Measurements from ENCODE around the gene NCLN.
"Not testable (repeated sequence)": the region's sequence is repeated elsewhere in the genome, so short reads cannot be mapped to it uniquely, and the experiment has no call there.

Gene NCLN

DNA sequence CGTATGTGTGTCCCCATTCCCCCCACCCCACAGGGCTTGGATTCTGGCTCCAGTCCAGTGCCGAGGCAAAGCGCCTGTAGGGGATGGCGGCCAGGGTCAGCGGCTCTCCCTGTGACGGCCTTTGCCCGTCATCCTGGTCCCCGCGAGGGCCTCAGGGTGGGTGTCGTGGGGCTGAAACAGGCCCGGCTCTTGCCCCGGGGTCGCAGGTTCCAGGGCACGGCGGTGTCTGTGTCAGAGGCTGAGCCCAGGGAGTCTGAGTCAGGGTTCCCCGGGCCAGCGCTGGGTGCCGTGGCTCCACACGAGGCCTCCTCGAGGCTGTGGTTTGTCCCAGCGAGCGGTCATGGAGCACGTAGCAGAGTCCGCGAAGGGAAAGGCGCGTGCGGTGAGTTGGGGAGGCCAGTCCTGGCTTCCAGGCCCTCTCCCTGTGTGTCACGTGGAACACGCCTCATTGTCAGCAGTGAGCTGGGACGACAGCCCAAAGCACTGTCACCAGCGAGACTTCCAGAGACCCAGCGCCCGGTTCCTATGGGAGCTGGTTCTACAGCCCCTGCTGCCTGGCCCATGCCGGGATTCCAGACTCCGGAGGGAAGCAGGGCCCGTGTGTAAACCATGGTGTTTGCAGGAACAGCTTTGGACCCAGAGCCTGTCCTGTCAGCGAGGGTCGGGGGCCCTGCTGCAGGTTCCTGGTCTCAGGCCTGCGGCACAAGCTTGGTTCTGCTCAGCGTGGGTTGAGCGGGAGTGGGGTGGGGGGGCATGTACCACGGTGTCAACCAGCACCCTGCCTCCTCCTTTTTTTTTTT lies 13.4 kb downstream of the NCLN start:
- DNase-seq: no peak

DNA sequence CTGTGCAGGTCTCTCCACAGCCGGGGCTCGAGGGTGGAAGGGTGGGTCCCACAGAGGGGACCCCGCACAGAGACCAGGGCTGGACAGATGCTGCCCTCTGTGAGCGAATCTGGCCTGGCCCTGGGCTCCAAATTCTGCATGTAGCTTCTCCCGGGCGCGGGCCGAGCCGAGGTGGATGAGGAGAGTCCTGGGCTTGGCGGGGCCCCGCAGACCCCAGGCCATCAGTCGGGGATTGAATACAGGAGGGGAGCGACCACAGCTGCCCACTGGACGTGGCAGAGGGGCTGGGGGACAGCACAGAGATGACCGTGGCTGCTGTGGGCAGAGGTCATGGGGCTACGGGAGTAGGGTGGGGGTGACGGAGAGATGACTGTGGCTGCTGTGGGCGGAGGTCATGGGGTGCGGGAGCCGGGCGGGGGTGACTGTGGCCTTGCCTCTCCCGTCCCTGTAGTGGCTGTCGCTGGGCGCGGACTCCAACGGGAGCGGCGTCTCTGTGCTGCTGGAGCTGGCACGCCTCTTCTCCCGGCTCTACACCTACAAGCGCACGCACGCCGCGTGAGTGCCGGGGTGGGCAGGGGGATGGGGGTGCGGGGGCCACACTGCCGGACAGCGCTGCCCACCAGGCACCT lies 15.5 kb downstream of the NCLN start:
- no peak for DNase-seq

DNA sequence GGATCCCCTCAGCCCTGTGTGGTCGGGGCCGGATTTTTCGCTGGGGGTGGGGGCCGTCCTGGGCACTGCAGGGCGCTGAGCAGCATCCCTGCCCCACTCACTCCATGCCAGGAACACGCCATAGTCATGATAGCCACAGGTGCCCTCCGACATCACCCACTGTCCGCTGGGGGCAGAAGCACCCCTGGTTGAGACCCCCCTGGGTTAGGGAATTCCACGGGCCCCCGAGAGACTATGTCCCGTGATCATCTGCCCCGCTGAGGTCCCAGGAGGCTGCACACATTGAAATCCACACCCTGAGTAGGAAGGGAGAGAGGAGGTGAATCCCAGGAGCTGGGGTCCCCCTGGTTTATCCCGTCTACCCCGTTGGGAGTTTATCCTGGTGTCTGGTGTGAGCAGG lies 16.2 kb downstream of the NCLN start:
- DNase-seq: no peak

DNA sequence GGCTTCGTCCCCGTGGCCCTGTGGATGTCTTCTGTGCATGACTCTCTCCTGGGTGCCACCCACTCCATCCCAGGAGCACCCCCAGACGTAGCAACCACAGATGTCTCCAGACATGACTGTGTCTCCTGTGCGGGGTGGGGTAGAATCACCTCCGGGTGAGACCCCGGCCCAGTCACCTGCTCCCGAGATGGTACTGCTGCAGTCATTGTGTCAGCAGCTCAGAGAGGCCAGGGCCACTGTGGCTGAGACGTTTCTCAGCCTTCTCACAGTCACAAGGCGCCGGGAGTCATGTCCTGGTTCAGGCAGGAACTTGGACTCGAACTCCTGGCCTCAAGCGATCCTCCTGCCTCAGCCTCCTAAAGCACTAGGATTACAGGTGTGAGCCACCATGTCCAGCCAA lies 16.6 kb downstream of the NCLN start:
- no peak for DNase-seq

GRCh38 chr19:3202895-3203294 lies 17.2 kb downstream of the NCLN start:
- DNase-seq: not testable (repeated sequence)

DNA sequence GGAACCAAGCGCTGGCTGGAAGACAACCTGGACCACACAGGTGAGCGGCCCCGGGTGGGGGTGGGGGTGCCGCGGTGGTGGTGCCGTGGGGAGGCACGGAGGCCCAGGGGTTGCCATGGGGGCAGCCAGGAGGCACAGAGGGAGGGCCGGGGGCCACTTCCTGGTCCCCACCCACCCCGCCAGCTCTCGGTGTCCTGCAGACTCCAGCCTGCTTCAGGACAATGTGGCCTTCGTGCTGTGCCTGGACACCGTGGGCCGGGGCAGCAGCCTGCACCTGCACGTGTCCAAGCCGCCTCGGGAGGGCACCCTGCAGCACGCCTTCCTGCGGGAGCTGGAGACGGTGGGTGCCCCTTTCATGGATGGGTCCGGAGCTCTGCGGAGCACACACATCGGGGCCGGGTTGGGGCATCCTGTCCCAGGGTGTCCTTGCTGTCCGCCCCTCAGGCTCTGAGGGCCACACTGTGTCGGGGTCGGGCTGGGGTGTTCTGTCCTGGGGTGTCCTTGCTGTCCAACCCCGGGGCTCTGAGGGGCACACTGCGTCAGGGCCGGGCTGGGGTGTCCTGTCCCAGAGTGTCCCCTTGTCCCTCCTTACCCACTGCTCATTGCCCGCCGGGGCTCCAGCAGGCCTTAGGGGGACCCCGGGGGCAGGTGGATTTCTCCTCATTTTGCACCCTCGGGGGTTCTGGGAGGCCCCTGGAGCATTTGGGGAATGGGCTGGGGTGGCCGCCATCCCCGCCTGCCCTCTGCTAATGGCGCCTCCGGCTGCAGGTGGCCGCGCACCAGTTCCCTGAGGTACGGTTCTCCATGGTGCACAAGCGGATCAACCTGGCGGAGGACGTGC lies 18.3 kb downstream of the NCLN start:
- DNase-seq: no peak

DNA sequence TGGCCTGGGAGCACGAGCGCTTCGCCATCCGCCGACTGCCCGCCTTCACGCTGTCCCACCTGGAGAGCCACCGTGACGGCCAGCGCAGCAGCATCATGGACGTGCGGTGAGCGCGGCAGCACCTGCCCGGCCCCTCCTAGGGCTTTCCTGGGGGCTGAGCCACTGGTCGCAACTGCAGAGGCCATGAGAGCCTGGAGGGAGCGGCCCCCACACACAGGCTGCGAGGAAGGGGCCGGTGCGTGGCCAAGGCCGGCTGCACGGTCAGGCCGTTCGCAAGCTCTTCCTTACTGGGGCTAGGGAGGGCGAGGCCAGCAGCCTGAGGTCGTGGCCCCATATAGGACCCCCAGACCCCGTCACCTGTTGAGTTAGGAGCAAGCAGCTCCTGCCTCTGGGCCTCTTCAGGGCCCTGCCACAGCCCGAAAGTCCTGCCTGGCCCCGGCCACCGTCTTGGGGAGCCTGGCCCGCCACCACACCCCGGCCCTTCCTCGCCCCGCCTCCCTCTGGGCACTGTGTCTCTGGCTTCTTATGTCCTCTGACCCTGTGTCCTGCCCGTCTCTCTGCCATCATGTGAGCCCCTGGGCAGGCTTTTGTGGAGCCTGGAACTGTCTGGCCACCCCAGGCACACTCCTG lies 19.0 kb downstream of the NCLN start:
- DNase-seq: no peak

DNA sequence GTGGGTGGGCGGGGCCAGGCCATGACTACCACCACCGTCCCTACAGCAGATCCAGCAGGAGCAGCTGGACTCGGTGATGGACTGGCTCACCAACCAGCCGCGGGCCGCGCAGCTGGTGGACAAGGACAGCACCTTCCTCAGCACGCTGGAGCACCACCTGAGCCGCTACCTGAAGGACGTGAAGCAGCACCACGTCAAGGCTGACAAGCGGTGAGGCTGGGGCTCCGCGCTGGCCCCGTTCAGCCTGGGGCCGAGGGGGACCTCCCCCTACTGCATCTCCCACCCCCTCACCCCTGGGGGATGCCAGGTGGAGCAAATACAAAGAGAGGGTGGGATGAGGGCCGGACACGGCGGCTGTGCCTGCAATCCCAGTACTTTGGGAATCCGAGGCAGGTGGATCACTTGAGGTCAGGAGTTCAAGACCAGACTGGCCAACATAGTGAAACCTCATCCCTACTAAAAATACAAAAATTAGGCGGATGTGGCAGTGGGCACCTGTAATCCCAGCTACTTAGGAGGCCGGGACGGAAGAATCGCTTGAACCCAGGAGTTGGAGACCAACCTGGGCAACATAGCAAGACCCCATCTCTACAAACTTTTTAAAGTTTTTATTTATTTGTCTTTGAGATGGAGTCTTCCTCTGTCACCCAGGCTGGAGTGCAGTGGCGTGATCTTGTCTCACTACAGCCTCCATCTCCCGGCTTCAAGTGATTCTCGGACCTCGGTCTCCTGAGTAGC lies 20.7 kb downstream of the NCLN start:
- no peak for DNase-seq

- DNase-seq: peak; percentile 30
Observed at GRCh38 chr19:3207461-3208242, 21.9 kb downstream of the NCLN start.

DNA sequence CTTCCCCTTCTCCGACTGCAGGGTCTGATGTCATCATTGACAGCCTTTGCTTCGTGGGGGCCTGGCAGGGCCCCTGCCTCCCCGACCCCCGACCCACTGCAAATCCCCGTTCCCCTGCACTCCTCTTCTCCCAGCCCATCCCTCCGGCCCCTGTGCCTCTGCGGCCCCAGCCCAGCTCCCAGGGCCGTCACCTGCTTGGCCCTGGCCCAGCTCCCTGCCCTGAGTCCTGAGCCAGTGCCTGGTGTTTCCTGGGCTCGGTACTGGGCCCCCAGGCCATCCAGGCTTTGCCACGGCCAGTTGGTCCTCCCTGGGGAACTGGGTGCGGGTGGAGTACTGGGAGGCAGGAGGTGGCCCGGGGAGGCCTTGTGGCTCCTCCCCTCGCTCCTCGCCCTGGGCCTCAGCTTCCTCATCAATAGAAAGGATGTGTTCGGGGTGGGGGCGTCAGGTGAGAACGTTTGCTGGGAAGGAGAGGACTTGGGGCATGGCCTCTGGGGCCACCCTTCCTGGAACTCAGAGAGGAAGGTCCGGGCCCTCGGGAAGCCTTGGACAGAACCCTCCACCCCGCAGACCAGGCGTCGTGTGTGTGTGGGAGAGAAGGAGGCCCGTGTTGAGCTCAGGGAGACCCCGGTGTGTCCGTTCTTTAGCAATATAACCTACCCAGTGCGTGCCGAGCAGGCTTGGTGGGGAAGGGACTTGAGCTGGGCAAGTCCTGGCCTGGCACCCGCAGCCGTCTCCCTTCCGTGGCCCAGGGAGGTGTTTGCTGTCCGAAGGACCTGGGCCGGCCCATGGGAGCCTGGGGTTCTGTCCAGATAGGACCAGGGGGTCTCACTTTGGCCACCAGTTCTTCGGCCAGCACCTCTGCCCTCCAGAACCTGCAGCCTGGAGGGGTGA lies 22.8 kb downstream of the NCLN start:
- no peak for DNase-seq

DNA sequence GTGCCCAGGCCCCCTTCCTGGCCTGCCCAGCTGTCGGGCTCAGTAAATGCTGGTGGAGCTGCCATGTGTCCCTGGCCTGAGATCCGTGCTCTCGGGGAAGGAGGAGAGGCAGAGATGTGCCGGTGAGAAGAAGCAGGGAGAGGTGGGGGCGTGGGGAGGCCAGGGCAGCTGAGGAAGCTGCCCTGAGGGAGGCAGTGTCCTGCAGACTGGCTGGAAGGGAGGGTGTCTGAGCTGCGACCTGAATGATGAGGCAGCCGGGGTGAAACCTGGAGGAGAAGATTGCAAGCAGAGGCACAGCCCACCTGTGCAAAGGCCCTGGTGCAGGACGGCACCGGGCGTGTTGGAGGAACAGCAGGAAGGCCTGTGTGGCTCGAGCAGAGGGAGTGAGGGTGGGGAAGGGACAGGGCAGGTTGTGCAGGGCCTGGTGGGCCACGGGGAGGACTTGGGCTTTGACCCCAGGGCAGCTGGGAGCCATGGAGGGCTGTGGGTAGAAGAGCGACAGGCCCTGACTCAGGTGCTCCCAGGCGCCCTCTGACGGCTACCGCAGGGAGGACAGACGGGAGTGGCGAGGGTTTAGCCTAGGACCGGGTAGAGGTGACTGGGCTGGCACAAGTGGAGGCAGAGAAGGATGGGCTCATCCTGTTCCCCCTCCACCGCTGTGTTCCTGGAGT lies 24.8 kb downstream of the NCLN start:
- peak; percentile 81 for DNase-seq

GRCh38 chr19:3211191-3211590 lies 25.5 kb downstream of the NCLN start:
- DNase-seq: no peak

DNA sequence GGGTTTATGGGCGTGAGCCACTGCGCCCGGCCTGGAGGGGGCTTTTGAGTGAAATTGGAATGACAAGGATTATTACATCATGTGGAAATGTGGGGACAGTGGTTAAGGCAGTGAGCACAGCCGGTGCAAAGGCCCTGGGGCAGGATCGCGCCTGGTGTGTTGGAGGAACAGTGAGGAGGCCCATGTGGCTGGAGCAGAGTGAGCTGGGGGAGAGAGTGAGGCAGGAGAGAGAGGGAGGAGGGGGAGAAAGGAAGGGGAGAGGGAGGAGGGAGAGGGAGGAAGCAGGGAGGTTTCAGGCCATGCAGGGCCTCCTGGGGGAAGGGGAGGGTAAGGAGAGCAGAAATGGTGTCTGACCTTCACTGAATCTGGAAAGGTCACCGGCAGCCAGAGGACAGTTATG lies 27.4 kb downstream of the NCLN start:
- no peak for DNase-seq

DNA sequence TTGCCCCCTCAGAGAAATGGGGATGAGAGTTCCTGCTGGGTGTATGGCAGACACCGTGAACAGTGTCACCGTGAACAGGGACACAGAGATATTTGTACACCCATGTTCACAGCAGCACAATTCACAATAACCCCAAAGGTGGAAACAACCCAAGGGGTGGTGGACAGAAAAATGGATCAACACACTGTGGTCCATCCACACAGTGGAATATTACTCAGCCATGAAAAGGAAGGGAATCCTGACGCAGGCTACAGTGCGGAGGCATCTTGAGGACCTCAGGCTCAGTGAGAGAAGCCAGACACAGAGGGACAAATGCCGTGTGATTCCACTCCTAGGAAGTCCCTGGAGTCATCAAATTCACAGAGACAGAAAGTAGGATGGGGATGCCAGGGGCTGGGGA lies 31.1 kb downstream of the NCLN start:
- DNase-seq: no peak

DNA sequence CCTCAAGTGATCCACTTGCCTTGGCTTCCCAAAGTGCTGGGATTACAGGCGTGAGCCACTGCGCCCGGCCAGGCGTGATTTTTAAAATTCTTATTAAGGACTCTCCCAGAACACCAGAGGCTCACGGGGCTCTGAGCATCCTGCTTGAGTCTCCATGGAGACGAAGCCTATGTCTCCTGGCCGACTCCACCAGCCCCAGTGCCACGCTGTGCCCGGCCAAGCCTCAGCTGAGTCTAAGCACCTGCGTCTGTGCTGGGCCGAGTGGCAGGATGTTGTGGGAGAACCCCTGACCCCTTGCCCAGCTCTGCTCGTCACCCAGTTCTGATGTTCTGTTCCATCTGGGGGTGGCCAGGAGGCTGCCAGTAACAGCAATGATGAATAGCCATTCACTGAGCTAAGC lies 34.8 kb downstream of the NCLN start:
- no peak for DNase-seq

- DNase-seq: not testable (repeated sequence)
Observed at GRCh38 chr19:3221576-3221975, 35.8 kb downstream of the NCLN start.

GRCh38 chr19:3222709-3223108 lies 37.0 kb downstream of the NCLN start:
- DNase-seq: no peak

DNA sequence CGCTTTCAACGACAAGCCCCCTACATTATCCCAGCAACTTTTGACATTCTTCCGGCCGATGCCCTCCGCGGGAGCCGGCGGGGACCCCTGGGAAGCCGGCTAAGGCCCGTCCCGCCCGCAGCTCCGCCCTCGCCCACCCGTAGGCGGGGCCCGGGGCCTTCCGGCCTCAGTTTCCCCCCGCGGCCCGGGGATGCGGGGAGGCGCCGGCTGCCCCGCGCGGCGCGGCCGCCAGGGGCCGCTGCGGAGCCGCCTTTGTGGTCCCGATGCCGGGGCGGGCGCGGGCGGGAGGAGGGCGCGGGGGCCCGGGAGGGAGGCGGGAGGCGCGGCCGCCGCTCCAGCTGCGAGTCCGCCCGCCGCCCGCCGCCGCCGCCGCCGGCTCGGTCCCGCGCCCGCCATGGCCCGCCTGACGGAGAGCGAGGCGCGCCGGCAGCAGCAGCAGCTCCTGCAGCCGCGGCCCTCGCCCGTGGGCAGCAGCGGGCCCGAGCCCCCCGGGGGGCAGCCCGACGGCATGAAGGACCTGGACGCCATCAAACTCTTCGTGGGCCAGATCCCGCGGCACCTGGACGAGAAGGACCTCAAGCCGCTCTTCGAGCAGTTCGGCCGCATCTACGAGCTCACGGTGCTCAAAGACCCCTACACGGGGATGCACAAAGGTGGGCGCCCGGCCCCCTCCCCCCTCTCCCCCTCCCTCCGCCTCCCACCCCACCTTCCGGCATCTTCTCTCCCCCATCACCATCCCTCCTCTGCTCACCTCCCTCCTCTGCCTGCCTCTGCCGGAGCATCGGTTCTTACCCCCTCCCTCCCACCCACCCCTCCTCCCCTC lies 38.8 kb downstream of the NCLN start, which contains the start of gene CELF5:
TSS of gene CELF5 (plus strand) at position 316 of the 823 bp plus-strand sequence. CDS start at position 395, 79 bp downstream.
- peak; percentile 70 for DNase-seq

DNA sequence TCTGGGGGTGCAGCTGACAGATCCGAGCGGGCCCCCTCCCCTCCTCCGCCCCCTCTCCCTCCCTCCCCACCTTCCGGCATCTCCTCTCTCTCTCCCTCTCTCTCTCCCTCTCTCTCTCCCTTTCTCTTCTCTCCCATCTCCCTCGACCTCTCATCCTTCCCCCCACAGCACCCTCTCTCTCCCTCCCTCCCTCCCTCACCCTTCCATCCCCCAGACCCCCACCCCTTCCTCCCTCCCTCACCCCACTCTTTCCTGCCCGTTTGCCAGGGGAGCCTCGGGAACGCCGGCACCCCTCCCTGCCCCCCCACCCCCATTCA lies 39.4 kb downstream of the NCLN start:
- no peak for DNase-seq
